Measurements from ENCODE around the gene TPO.

TPO gene

GRCh38 chr2:1440581-1440980 lies 27.3 kb downstream of the TPO start:
- in situ Hi-C loops (cut with MboI; ENCODE audit: low sequenced_read_pairs) = no loop called here

- in situ Hi-C loops (cut with MboI; ENCODE audit: low sequenced_read_pairs) = no loop called here
These were observed 33.0 kb downstream of the TPO start for GRCh38 chr2:1446301-1446700.

- in situ Hi-C loops (cut with MboI; ENCODE audit: low sequenced_read_pairs) = no loop called here
These were observed 34.7 kb downstream of the TPO start for GRCh38 chr2:1448009-1448408.

GRCh38 chr2:1450915-1451314 lies 37.7 kb downstream of the TPO start:
- in situ Hi-C loops (cut with MboI; ENCODE audit: low sequenced_read_pairs) = no loop called here

- in situ Hi-C loops (cut with MboI; ENCODE audit: low sequenced_read_pairs) = no loop called here
These were observed 38.2 kb downstream of the TPO start for GRCh38 chr2:1451422-1451821.

GRCh38 chr2:1453561-1453960 lies 40.3 kb downstream of the TPO start:
- in situ Hi-C loops (cut with MboI; ENCODE audit: low sequenced_read_pairs) = no loop called here

- in situ Hi-C loops (cut with MboI; ENCODE audit: low sequenced_read_pairs) = no loop called here
These were observed 41.1 kb downstream of the TPO start for GRCh38 chr2:1454346-1454745.

- in situ Hi-C loops (cut with MboI; ENCODE audit: low sequenced_read_pairs) = no loop called here
These were observed 42.2 kb downstream of the TPO start for GRCh38 chr2:1455466-1455865.

- in situ Hi-C loops (cut with MboI; ENCODE audit: low sequenced_read_pairs) = no loop called here
These were observed 45.2 kb downstream of the TPO start for GRCh38 chr2:1458432-1458831.

- in situ Hi-C loops (cut with MboI; ENCODE audit: low sequenced_read_pairs) = no loop called here
These were observed 46.5 kb downstream of the TPO start for GRCh38 chr2:1459727-1460126.

- in situ Hi-C loops (cut with MboI; ENCODE audit: low sequenced_read_pairs) = no loop called here
These were observed 47.7 kb downstream of the TPO start for GRCh38 chr2:1460851-1461418.

- in situ Hi-C loops (cut with MboI; ENCODE audit: low sequenced_read_pairs) = no loop called here
These were observed 48.5 kb downstream of the TPO start for GRCh38 chr2:1461507-1462390.

GRCh38 chr2:1462994-1463393 lies 49.7 kb downstream of the TPO start:
- in situ Hi-C loops (cut with MboI; ENCODE audit: low sequenced_read_pairs) = no loop called here

- in situ Hi-C loops (cut with MboI; ENCODE audit: low sequenced_read_pairs) = no loop called here
These were observed 59.1 kb downstream of the TPO start for GRCh38 chr2:1472350-1472749.

GRCh38 chr2:1476617-1477195 lies 63.4 kb downstream of the TPO start:
- in situ Hi-C loops (cut with MboI; ENCODE audit: low sequenced_read_pairs) = no loop called here

GRCh38 chr2:1477196-1478040 lies 64.2 kb downstream of the TPO start:
- in situ Hi-C loops (cut with MboI; ENCODE audit: low sequenced_read_pairs) = no loop called here

- in situ Hi-C loops (cut with MboI; ENCODE audit: low sequenced_read_pairs) = no loop called here
These were observed 65.3 kb downstream of the TPO start for GRCh38 chr2:1478311-1479305.

GRCh38 chr2:1479346-1479745 lies 66.1 kb downstream of the TPO start:
- in situ Hi-C loops (cut with MboI; ENCODE audit: low sequenced_read_pairs) = no loop called here

GRCh38 chr2:1480671-1481076 lies 67.4 kb downstream of the TPO start:
- in situ Hi-C loops (cut with MboI; ENCODE audit: low sequenced_read_pairs) = no loop called here

Data from HL-60/S4 (cell line).